GM12873 (cell line): ENCODE data around the gene TEAD1.

ENCODE experiments used
- CTCF ChIP-seq: IDR thresholded peaks from 2 replicates; pipeline ENCODE4 v1.5.1; 2012; ENCODE audit warnings: low read depth, mild to moderate bottlenecking, moderate library complexity, low read length, control low read depth; ENCODE audit not compliant: insufficient read depth; ENCODE audit errors: missing control alignments

TEAD1 gene

DNA sequence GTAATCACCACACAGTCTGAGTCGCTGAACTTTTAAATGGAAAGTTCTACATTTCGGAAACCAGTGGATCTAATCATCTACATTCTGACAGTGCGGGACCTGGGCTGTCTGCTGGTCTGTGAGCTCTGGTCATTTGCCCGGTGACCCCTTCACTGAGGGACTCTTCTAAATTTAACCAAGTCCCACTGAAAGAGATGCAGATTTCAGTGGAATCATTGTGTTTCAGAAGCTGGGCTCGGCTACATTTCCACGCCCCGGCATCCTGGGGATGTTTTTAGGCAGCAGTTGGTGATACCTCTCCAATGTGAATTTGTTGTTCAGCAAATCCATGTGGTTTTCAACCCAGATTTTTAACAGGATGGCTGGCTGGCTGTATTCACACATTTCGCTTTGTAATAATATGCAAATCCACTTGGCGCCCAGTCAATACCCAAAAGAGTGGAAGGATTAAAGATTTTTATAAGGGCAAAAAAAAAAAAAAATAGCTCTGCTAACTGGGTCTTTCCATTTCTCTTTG lies 189.4 kb downstream of the TEAD1 start:
- no peak for TF ChIP-seq CTCF

GRCh38 chr11:12864316-12865156 lies 190.3 kb downstream of the TEAD1 start:
- TF ChIP-seq CTCF = no peak

DNA sequence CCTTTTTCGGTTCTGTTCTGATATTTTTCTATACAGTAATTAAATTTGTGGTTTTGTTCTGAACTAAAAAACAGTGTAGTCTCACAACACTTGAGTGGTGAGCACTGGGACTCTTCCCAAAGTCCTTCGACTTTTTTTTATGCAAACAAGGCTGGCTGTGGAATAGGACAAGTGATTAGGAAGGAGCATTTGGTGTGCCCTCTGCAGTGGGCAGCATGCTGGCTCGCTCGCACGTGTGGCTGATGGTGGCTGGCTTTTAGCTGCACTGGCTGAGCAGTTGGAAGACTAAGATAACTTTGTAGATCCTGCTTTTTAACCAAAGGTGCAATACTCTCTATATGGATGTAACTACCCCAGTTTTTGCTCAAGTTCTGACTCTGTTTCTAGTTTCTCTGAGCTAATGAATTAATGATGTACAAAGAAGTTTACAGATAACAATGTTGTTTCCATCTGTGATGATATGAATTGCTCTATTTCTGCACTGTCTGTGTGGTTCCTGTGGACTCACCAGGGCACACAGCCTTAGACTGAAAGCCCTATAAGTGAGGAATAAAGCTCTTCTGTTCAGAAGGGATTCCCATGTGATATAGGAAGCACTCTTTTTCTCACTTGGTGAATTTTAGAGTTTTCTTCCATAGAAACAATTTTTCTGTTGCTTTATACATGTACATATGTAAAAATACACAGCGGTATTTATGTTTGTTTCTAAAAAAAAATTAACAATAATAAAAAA lies 191.8 kb downstream of the TEAD1 start:
- no peak for TF ChIP-seq CTCF

GRCh38 chr11:12867531-12867930 lies 193.3 kb downstream of the TEAD1 start:
- TF ChIP-seq CTCF = no peak

DNA sequence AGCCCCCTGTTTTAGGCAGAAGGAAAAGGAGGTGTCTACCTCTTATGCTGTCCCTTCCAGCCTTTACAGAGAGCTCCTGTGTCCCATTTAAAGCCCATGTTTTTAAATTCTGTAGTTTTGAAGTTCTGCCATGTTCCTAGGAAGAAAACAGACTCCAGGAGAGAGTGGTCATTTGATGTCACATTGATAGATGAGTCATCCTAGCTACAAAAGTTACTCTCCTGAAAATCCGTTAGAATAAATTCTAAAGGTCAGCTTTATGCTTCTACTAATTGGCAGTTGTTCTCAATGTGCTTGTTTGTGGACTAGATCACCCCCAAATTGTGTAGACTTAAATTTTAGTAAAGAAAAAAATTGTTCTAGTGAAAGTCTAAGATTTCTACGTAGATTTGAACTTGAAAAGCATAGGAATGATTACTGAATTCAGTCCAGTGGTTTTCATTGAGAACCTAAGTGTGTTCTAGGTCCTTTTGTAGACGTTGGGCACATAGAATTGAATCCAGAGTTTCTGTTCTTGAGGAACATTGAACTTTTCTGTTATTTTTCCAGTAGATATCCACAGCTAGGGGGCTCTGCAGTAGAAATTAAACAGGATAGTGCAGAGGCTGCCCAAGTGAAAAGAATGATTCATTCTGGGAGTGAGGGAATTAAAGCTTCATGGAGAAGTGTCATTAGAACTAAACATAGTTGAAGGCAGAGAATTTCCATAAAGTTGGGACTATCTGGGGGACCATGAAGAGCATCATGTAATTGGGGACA lies 194.3 kb downstream of the TEAD1 start:
- no peak for TF ChIP-seq CTCF

- TF ChIP-seq CTCF = no peak
Measured at GRCh38 chr11:12871241-12871640, 197.0 kb downstream of the TEAD1 start.
